Measurements from ENCODE around the gene FCRLA. TPM values are rescaled to one million over a fixed set of nuclear protein-coding genes. Genes with fewer than 3 reads are reported as not detected.
A peak's percentile ranks its signal among the peaks of the same experiment; 100 is the strongest.
"Not testable (repeated sequence)": the region's sequence is repeated elsewhere in the genome, so short reads cannot be mapped to it uniquely, and the experiment has no call there.

Gene FCRLA
- total and polyA plus RNA-seq, 4 donors: 0.10 to 0.57 (median 0.38) TPM; not detected in 1

DNA sequence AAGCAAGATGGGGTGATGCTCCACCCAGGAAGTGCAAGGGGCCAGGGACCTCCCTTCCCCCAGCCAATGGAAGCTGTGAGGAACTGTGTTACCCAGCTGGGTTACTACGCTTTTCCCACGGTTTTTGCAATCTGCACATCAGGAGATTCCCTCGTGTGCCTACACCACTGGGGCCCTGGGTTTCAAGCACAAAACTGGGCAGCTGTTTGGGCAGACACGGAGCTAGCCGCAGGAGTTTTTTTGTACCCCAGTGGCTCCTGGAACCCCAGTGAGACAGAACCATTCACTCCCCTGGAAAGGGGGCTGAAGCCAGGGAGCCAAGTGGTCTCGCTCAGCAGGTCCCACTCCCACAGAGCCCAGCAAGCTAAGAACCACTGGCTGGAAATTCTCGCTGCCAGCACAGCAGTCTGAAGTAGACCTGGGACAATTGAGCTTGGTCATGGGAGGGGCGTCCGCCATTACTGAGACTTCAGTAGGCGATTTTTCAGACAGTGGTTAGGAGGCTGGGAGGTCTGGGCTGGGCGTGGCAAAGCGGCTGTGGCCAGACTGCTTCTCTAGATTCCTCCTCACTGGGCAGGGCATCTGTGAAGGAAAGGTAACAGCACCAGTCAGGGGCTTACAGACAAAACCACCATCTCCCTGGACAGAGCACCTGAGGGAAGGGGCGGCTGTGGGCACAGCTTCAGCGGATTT lies 13.9 kb upstream of the FCRLA start:
- 86 to 87% methylated on average over 14 of the region's 14 CpGs for WGBS, 2 donors
- H3K9me3 ChIP-seq (ENCODE audit: control insufficient read depth, low read length); H3K27me3 ChIP-seq (ENCODE audit: control insufficient read depth in 1 of 2, insufficient read depth in 2 of 2, low read length in 1 of 2); H3K4me3 ChIP-seq (ENCODE audit: low read length in 2 of 2); ATAC-seq (ENCODE audit: low FRiP score); DNase-seq; intact Hi-C loops (cut with DNase I); H3K4me1 ChIP-seq (ENCODE audit: control insufficient read depth in 1 of 2, insufficient read depth in 2 of 2, low read length in 2 of 2); H3K36me3 ChIP-seq (ENCODE audit: control insufficient read depth in 1 of 2, insufficient read depth in 2 of 2, low read length in 1 of 2); H3K27ac ChIP-seq (ENCODE audit: low read depth in 1 of 2, low read length in 2 of 2): not testable (repeated sequence)

- H3K4me3 ChIP-seq (ENCODE audit: low read length in 2 of 2); H3K9me3 ChIP-seq (ENCODE audit: control insufficient read depth, low read length); ATAC-seq (ENCODE audit: low FRiP score); H3K27me3 ChIP-seq (ENCODE audit: control insufficient read depth in 1 of 2, insufficient read depth in 2 of 2, low read length in 1 of 2); H3K4me1 ChIP-seq (ENCODE audit: control insufficient read depth in 1 of 2, insufficient read depth in 2 of 2, low read length in 2 of 2); DNase-seq; H3K27ac ChIP-seq (ENCODE audit: low read depth in 1 of 2, low read length in 2 of 2); intact Hi-C loops (cut with DNase I); H3K36me3 ChIP-seq (ENCODE audit: control insufficient read depth in 1 of 2, insufficient read depth in 2 of 2, low read length in 1 of 2): not testable (repeated sequence)
- WGBS, 2 donors: 84 to 86% methylated on average over 2 of the region's 2 CpGs
Measured at GRCh38 chr1:161698302-161698701, 8.7 kb upstream of the FCRLA start.

DNA sequence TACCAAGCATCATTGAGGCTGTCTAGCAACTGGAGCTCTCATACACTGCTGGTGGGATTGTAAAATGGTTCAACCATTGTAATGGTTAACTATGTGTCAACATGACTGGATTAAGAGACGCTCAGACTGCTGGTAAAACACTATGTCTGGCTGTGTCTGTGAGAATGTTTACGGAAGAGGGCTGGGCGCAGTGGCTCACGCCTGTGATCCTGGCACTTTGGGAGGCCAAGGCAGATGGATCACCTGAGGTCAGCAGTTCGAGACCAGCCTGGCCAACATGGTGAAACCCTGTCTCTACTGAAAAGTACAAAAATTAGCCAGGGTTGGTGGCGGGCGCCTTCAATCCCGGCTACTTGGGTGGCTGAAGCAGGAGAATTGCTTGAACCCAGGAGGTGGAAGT lies 4.8 kb upstream of the FCRLA start:
- H3K4me1 ChIP-seq (ENCODE audit: control insufficient read depth in 1 of 2, insufficient read depth in 2 of 2, low read length in 2 of 2): peaks cover 0 to 4% of the 10 kb centered on the region in 2 donors
- ATAC-seq (ENCODE audit: low FRiP score) (no peak), DNase-seq (no peak)
- WGBS, 2 donors: 57 to 67% methylated on average over 8 of the region's 8 CpGs
- H3K27ac ChIP-seq (ENCODE audit: low read depth in 1 of 2, low read length in 2 of 2): no peak overlapping the region
- no peak overlapping the region for H3K4me3 ChIP-seq (ENCODE audit: low read length in 2 of 2)
- intact Hi-C loops (cut with DNase I): no loop called here
- no peaks in the 10 kb centered on the region for H3K9me3 ChIP-seq (ENCODE audit: control insufficient read depth, low read length)
- no peaks in the 10 kb centered on the region for H3K27me3 ChIP-seq (ENCODE audit: control insufficient read depth in 1 of 2, insufficient read depth in 2 of 2, low read length in 1 of 2)
- no peaks in the 10 kb centered on the region for H3K36me3 ChIP-seq (ENCODE audit: control insufficient read depth in 1 of 2, insufficient read depth in 2 of 2, low read length in 1 of 2)

- no peak overlapping the region for H3K27ac ChIP-seq (ENCODE audit: low read depth in 1 of 2, low read length in 2 of 2)
- intact Hi-C loops (cut with DNase I): no loop called here
- WGBS, 2 donors: 72 to 96% methylated on average over 4 of the region's 4 CpGs
- peaks cover 0 to 4% of the 10 kb centered on the region in 2 donors for H3K4me1 ChIP-seq (ENCODE audit: control insufficient read depth in 1 of 2, insufficient read depth in 2 of 2, low read length in 2 of 2)
- no peak overlapping the region for H3K4me3 ChIP-seq (ENCODE audit: low read length in 2 of 2)
- DNase-seq (no peak), ATAC-seq (ENCODE audit: low FRiP score) (no peak)
- no peaks in the 10 kb centered on the region for H3K9me3 ChIP-seq (ENCODE audit: control insufficient read depth, low read length)
- no peaks in the 10 kb centered on the region for H3K36me3 ChIP-seq (ENCODE audit: control insufficient read depth in 1 of 2, insufficient read depth in 2 of 2, low read length in 1 of 2)
- H3K27me3 ChIP-seq (ENCODE audit: control insufficient read depth in 1 of 2, insufficient read depth in 2 of 2, low read length in 1 of 2): no peaks in the 10 kb centered on the region
Measured at GRCh38 chr1:161705537-161705936, 1.5 kb upstream of the FCRLA start.

GRCh38 chr1:161706113-161706481 lies 932 bp upstream of the FCRLA start:
- H3K4me1 ChIP-seq (ENCODE audit: control insufficient read depth in 1 of 2, insufficient read depth in 2 of 2, low read length in 2 of 2): peaks cover 0 to 4% of the 10 kb centered on the region in 2 donors
- ATAC-seq (ENCODE audit: low FRiP score) (no peak), DNase-seq (no peak)
- peak overlapping the region; percentile 53 to 98 for H3K27ac ChIP-seq (ENCODE audit: low read depth in 1 of 2, low read length in 2 of 2)
- WGBS, 2 donors: 47 to 51% methylated on average over 3 of the region's 3 CpGs
- H3K9me3 ChIP-seq (ENCODE audit: control insufficient read depth, low read length): no peaks in the 10 kb centered on the region
- intact Hi-C loops (cut with DNase I): no loop called here
- H3K27me3 ChIP-seq (ENCODE audit: control insufficient read depth in 1 of 2, insufficient read depth in 2 of 2, low read length in 1 of 2): no peaks in the 10 kb centered on the region
- H3K4me3 ChIP-seq (ENCODE audit: low read length in 2 of 2): no peak overlapping the region
- no peaks in the 10 kb centered on the region for H3K36me3 ChIP-seq (ENCODE audit: control insufficient read depth in 1 of 2, insufficient read depth in 2 of 2, low read length in 1 of 2)

DNA sequence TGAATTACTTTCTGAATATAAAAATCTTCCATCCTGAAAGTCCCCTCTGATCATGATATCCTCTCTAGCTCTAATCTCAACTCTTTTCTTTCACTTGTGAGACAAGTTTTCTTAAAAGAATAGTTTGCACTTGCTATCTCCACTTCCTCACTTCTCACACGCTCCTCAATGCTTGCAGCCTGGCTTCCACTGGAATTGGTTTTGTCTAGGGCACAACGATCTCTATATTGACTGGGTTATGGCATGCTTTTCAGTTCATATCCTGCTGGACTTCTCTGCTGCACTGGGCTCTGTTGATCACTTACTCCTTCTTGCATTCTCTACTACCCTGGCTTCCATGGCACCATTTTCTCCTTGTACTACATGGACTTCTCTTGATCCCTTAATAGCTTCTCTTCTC lies 474 bp downstream of the FCRLA start:
- H3K27me3 ChIP-seq (ENCODE audit: control insufficient read depth in 1 of 2, insufficient read depth in 2 of 2, low read length in 1 of 2): no peaks in the 10 kb centered on the region
- ATAC-seq (ENCODE audit: low FRiP score) (no peak), DNase-seq (no peak)
- WGBS, 2 donors: 94 to 95% methylated on average over 2 of the region's 2 CpGs
- H3K4me1 ChIP-seq (ENCODE audit: control insufficient read depth in 1 of 2, insufficient read depth in 2 of 2, low read length in 2 of 2): peaks cover 0 to 4% of the 10 kb centered on the region in 2 donors
- H3K9me3 ChIP-seq (ENCODE audit: control insufficient read depth, low read length): no peaks in the 10 kb centered on the region
- H3K36me3 ChIP-seq (ENCODE audit: control insufficient read depth in 1 of 2, insufficient read depth in 2 of 2, low read length in 1 of 2): no peaks in the 10 kb centered on the region
- intact Hi-C loops (cut with DNase I): no loop called here
- H3K27ac ChIP-seq (ENCODE audit: low read depth in 1 of 2, low read length in 2 of 2): no peak overlapping the region
- H3K4me3 ChIP-seq (ENCODE audit: low read length in 2 of 2): no peak overlapping the region

DNA sequence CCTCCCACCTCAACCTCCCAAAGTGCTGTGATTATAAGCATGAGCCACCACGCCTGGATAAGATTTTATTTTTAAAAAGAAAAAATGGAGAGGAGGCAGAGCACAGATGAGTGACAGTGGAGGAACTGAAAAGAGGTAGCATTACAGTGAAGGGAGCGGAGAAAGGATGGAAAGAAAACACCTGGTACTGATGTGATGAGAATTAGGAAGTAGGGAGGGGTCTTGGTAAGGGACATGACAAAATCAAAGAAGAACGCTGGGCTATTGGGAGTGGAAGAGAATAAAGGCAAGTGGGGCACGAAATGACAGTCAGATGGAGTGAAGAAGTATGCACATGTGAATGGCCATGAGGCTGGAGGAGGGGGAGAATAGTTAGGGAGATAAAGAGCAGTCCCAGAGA lies 2.3 kb downstream of the FCRLA start:
- intact Hi-C loops (cut with DNase I): no loop called here
- ATAC-seq (ENCODE audit: low FRiP score): no peak
- WGBS, 2 donors: 76 to 82% methylated on average over 4 of the region's 4 CpGs

DNA sequence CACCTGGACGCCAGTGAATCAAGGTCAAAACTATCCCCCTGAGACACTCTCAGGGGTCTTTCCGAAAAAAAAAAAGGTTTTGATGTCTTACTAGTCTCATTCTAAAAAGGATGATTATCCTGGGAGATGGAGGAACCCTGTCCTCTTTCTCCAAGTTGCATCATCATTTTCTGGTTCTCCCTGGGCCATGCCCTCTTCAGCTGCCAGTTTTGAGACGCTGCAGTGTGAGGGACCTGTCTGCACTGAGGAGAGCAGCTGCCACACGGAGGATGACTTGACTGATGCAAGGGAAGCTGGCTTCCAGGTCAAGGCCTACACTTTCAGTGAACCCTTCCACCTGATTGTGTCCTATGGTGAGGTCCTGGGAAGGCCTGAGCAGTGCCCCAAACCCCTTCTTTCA lies 3.5 kb downstream of the FCRLA start:
- Histone ChIP-seq H3K9me3 (ENCODE audit: control insufficient read depth, low read length) (no peaks in the 10 kb centered on the region), H3K27me3 (ENCODE audit: control insufficient read depth in 1 of 2, insufficient read depth in 2 of 2, low read length in 1 of 2) (no peaks in the 10 kb centered on the region), H3K36me3 (ENCODE audit: control insufficient read depth in 1 of 2, insufficient read depth in 2 of 2, low read length in 1 of 2) (no peaks in the 10 kb centered on the region), H3K4me1 (ENCODE audit: control insufficient read depth in 1 of 2, insufficient read depth in 2 of 2, low read length in 2 of 2) (peaks cover 0 to 4% of the 10 kb centered on the region in 2 donors), H3K27ac (ENCODE audit: low read depth in 1 of 2, low read length in 2 of 2) (no peak overlapping the region), H3K4me3 (ENCODE audit: low read length in 2 of 2) (no peak overlapping the region)
- WGBS, 2 donors: 83 to 89% methylated on average over 4 of the region's 4 CpGs
- DNase-seq: no peak
- intact Hi-C loops (cut with DNase I): no loop called here
- no peak for ATAC-seq (ENCODE audit: low FRiP score)

More for the DNA sequence above, 2.3 kb downstream of the FCRLA start:
- H3K9me3 ChIP-seq (ENCODE audit: control insufficient read depth, low read length): no peaks in the 10 kb centered on the region
- peaks cover 0 to 4% of the 10 kb centered on the region in 2 donors for H3K4me1 ChIP-seq (ENCODE audit: control insufficient read depth in 1 of 2, insufficient read depth in 2 of 2, low read length in 2 of 2)
- no peaks in the 10 kb centered on the region for H3K36me3 ChIP-seq (ENCODE audit: control insufficient read depth in 1 of 2, insufficient read depth in 2 of 2, low read length in 1 of 2)
- H3K4me3 ChIP-seq (ENCODE audit: low read length in 2 of 2): no peak overlapping the region
- DNase-seq: no peak
- no peaks in the 10 kb centered on the region for H3K27me3 ChIP-seq (ENCODE audit: control insufficient read depth in 1 of 2, insufficient read depth in 2 of 2, low read length in 1 of 2)
- H3K27ac ChIP-seq (ENCODE audit: low read depth in 1 of 2, low read length in 2 of 2): no peak overlapping the region

- no peak for ATAC-seq (ENCODE audit: low FRiP score)
- WGBS, 2 donors: 80 to 83% methylated on average over 8 of the region's 8 CpGs
- no peak overlapping the region for H3K4me3 ChIP-seq (ENCODE audit: low read length in 2 of 2)
- intact Hi-C loops (cut with DNase I): no loop called here
- no peaks in the 10 kb centered on the region for H3K4me1 ChIP-seq (ENCODE audit: control insufficient read depth in 1 of 2, insufficient read depth in 2 of 2, low read length in 2 of 2)
- no peaks in the 10 kb centered on the region for H3K9me3 ChIP-seq (ENCODE audit: control insufficient read depth, low read length)
- H3K36me3 ChIP-seq (ENCODE audit: control insufficient read depth in 1 of 2, insufficient read depth in 2 of 2, low read length in 1 of 2): no peaks in the 10 kb centered on the region
- no peaks in the 10 kb centered on the region for H3K27me3 ChIP-seq (ENCODE audit: control insufficient read depth in 1 of 2, insufficient read depth in 2 of 2, low read length in 1 of 2)
- DNase-seq: no peak
- no peak overlapping the region for H3K27ac ChIP-seq (ENCODE audit: low read depth in 1 of 2, low read length in 2 of 2)
Measured at GRCh38 chr1:161718559-161719324, 11.7 kb downstream of the FCRLA start.

Measured in aorta (tissue), 5 donors.